LNCaP clone FGC (cell line): ENCODE results near the gene ATP1B2.
A peak's percentile ranks its signal among the peaks of the same experiment; 100 is the strongest.

Experiments used
- DNase-seq: peaks from one replicate; pipeline ENCODE4 v3.0.0-alpha.2; 2011; ENCODE audit warnings: low read depth
- H3K4me3 ChIP-seq: 2 replicates; pipeline ENCODE4 v1.5.1; 2011; ENCODE audit warnings: mild to moderate bottlenecking, low read depth, low read length, control low read depth
- TF ChIP-seq, protein P1 (sequence below): IDR thresholded peaks from 2 replicates; pipeline ENCODE4 v1.5.1; 2012; ENCODE audit warnings: mild to moderate bottlenecking; ENCODE audit not compliant: control insufficient read depth, insufficient read depth; ENCODE audit errors: extremely low read depth

The ATP1B2 gene

GRCh38 chr17:7650509-7651096, at the start of gene ATP1B2:
Gene ATP1B2 (plus strand): TSS chr17:7650926. CDS start chr17:7651519, 593 bp downstream.
- TF ChIP-seq, protein P1, sequence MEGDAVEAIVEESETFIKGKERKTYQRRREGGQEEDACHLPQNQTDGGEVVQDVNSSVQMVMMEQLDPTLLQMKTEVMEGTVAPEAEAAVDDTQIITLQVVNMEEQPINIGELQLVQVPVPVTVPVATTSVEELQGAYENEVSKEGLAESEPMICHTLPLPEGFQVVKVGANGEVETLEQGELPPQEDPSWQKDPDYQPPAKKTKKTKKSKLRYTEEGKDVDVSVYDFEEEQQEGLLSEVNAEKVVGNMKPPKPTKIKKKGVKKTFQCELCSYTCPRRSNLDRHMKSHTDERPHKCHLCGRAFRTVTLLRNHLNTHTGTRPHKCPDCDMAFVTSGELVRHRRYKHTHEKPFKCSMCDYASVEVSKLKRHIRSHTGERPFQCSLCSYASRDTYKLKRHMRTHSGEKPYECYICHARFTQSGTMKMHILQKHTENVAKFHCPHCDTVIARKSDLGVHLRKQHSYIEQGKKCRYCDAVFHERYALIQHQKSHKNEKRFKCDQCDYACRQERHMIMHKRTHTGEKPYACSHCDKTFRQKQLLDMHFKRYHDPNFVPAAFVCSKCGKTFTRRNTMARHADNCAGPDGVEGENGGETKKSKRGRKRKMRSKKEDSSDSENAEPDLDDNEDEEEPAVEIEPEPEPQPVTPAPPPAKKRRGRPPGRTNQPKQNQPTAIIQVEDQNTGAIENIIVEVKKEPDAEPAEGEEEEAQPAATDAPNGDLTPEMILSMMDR = no peak
- DNase-seq = no peak
- H3K4me3 ChIP-seq = peak within 1 kb of the TSS; percentile 29

DNA sequence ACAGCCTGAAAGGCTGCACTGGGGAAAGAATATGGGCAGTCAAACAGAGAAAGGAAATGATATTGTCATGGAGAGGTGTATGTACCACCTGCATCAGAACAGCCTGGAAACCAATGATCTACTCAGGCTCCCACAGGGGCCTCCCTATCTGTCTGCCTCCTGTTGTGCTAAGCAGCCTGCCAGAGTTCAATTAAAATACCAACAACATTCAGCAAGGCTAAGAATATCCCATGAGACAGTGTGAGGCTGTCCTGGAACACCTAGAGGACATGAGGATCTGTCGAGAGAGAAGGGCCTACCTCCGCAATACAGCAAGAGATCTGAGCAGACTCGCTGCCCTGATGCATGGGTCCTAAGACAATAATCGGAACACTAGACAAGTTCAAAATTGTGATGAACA, 44.4 kb upstream of the ATP1B2 start:
- H3K4me3 ChIP-seq = no peak overlapping the region
- TF ChIP-seq, protein P1 = no peak
- DNase-seq = no peak

GRCh38 chr17:7610641-7611040, 40.1 kb upstream of the ATP1B2 start:
- TF ChIP-seq, protein P1 = no peak
- no peak overlapping the region for H3K4me3 ChIP-seq
- DNase-seq = no peak

DNA sequence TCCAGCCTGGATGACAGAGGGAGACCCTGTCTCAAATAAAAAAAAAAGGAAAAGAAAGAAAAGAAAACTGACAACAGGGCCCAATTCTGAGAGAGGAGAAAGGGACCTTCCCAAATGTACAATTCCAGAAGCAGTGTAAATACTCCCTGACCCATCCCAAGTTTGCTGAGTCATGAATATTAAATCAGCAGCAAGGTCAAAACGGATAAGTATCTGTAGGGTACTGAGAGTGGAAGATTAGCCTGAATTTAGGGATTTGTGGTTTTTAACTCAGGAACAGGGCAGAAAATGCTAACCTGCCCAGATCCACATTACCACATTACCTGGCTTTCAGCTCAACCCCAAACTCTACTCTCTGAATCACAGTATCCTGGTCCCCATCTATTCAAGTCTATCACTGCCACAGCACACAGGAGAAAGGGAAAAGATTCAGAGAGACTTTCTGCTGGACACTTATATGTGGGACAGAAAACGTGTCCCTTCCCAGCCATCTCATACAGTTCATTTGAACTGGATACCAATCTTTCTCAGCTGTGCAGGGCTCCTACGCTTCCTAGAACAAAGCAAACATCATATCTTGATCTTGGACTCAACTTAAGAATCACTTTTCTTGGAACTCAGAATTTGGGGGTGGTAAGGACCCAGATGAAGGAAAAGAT, 39.0 kb upstream of the ATP1B2 start:
- no peak for DNase-seq
- TF ChIP-seq, protein P1 = no peak
- peak overlapping the region; percentile 38 for H3K4me3 ChIP-seq

GRCh38 chr17:7612294-7612640, 38.5 kb upstream of the ATP1B2 start:
- DNase-seq = no peak
- peak overlapping the region; percentile 38 for H3K4me3 ChIP-seq
- TF ChIP-seq, protein P1 = no peak

DNA sequence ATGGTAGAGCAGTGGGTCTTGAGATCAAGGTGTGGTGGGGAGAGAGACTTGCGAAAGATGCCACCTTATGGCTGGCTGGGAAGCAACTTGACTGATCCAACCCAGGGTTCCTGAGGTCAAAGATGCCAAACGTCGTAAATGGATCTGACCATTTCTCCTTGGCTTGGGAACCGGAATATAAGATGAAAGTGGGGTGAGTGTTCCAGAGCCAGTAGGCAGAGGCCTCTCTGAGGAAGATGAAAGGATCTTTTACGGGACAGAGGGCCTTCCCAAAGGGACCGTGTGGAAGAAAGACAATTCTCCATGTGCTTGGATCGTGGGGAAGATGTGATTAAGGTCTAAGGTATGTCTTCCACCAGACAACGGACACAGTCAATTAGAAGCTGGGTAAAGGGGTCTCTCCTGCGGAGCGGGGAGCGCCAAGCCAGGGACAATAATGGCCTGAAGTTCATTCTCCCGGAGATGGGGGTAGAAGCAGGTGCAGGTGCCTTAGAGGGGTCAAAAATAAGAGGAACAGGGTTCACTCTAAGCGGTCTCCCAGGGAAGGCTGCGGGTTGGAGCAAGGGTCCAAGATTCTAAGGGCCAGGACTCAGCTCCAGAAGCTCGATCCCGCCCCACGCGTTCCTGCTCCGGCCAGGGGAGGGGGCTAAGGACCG, 36.8 kb upstream of the ATP1B2 start:
- no peak for DNase-seq
- peak overlapping the region; percentile 90 for H3K4me3 ChIP-seq

More for the DNA sequence above, 36.8 kb upstream of the ATP1B2 start:
- TF ChIP-seq, protein P1 = 0 out of 2 replicates have a peak, but pooled peaks have one; percentile 21
